ENCODE results near the gene CDH2.

The CDH2 gene

DNA sequence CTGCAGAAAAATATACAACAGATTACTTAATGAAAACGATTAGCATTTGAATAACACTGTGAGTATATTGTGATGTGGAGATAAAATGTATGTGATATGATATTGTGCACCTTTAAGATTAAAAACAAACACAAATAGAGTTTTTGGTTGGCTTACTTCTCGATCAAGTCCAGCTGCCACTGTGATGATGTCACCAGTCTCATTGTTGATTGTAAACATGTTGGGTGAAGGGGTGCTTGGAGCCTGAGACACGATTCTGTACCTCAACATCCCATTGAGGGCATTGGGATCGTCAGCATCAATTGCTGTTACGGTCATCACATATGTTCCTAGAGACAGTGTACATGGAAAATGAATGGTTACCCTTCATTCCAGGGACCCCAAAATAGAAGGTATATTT lies 174.1 kb downstream of the CDH2 start:
- no peak for DNase-seq (ENCODE audit: extremely low read depth in 1 of 2, low read depth in 1 of 2)

DNA sequence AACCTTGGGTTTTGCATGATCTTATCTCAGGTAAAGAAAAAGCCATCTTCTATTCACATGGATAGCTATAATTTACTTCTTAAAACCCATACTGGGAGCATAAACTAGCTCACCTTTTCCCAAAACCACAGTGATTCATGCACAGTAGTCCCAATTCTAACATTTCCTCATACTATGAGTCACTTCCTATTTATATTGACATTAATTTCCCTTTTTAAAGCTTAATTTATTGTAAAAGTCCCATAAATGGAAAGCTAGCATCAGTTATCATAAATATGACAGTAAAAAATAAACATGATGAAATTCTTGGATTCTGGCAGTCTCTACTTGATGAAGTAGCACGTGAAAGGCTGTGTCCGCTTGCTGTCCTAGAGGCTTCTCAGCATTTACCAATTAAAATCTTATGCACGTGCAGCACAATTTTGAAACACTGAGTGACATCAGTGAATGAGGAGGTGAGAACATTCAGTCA lies 180.1 kb downstream of the CDH2 start:
- no peak for DNase-seq (ENCODE audit: extremely low read depth in 1 of 2, low read depth in 1 of 2)

DNA sequence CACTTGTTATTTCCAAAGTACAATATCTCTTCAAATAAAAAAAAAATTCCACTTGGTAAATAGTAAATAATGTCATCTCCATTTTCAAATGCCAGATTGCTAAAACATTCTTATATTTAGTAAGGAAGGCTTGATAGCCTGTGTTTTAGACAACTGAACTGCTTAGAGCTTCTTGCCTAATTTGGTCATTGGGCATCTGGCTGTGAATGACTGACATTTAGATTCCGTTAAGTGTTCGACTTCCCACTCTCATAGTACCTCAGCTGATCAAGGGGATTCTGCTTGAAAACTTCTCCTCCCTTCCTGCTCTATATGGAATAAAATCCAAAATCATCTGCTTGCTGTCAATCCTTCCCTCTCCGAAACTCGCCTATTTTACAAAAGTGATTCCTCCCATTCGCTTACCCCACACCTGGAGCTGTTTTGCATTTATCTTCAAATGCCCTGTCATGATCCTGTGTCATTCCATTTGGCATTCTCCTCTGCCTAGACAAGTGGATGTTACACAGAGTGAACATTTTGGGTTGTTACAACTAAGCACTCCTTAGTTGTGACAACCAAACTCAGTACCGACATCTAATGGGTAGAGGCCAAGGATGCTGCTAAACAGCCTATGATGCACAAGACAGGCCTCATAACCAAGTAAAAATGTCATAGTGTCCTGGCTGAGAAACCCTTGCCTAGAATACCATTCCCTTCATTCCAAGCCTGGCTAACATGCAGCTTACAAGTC lies 181.0 kb downstream of the CDH2 start:
- no peak for DNase-seq (ENCODE audit: extremely low read depth in 1 of 2, low read depth in 1 of 2)

- DNase-seq (ENCODE audit: extremely low read depth in 1 of 2, low read depth in 1 of 2), result no peak
Observed at GRCh38 chr18:27994571-27994970, 182.4 kb downstream of the CDH2 start.

- DNase-seq (ENCODE audit: extremely low read depth in 1 of 2, low read depth in 1 of 2), result no peak
Observed at GRCh38 chr18:27991391-27991790, 185.5 kb downstream of the CDH2 start.

DNA sequence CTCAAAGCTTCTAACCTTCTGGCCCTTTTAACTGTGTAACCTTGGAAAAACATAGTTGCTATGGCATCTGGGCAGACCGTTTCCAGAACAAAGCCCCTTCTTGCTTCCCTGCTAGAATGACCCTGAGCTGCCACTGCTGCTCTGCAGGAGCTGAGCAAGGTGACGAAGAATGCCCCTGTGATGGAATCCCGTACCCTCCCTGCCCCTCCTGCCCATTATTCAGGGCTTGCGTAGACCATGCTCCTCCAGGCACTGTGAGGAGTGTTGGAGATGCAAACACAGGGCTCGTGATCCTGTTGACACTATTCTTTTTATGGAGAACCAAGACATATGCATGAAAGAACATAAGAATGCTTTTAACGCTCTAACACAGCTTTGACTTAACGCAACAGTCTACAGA lies 191.1 kb downstream of the CDH2 start:
- DNase-seq (ENCODE audit: extremely low read depth in 1 of 2, low read depth in 1 of 2), result no peak

DNA sequence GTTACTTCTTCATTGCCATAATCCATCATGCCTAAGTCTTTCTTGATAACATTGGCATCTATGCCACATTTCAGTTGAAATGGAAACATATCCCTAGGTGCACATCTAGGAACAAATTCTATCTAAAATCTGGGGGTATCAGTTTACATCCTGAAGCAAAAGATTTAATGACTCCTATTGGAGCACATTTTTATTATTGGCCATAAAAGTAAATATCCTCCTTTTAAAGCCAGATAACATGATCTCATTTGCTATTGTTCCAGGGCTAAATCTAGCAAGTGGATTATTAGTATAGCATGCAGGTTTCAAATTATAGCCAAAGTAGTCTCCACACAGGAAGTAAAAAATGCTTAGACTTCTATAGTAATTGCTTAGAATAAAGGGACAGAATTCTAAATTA lies 193.2 kb downstream of the CDH2 start:
- DNase-seq (ENCODE audit: extremely low read depth in 1 of 2, low read depth in 1 of 2), result no peak

GRCh38 chr18:27976806-27977408 lies 200.0 kb downstream of the CDH2 start:
- no peak for DNase-seq (ENCODE audit: extremely low read depth in 1 of 2, low read depth in 1 of 2)

GRCh38 chr18:27970321-27970720 lies 206.6 kb downstream of the CDH2 start:
- DNase-seq (ENCODE audit: extremely low read depth in 1 of 2, low read depth in 1 of 2), result no peak

DNA sequence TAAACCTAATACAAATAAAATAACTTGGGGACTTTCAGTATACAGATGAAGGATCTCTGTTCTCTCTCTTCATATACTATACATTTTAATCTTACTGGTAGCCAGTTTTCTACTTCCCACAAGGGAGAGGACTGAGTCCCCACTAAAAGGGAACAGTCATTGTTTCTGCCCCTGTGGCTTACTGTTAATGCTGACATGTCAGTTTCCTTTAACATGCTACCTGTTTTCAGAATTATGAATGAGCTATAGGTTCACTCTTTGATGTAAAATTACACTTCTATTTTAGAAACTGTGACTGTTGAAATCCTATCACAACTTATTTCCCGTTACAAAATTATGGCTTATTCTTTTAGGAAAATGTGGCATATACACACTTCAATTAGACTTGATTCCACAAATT lies 207.7 kb downstream of the CDH2 start:
- no peak for DNase-seq (ENCODE audit: extremely low read depth in 1 of 2, low read depth in 1 of 2)

GRCh38 chr18:27967913-27968824 lies 208.8 kb downstream of the CDH2 start:
- no peak for DNase-seq (ENCODE audit: extremely low read depth in 1 of 2, low read depth in 1 of 2)

DNA sequence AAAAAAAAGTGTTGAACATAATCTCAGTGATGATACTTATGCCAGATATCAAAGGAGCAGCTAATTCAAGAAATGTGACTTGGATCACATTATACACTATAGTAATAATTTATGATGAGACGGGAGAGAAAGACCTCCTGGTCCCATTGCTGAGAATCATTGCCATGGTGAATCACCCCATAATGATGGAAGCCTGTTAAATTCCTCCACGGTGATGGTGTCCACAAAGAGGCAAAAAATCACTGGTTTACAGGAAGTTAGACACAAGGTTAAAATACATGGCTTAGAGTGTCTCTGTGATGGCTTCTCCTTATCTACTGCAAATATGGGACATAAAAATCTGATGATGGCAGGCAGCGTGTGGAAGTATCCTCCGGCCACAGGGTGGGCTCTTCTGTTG lies 210.0 kb downstream of the CDH2 start:
- no peak for DNase-seq (ENCODE audit: extremely low read depth in 1 of 2, low read depth in 1 of 2)

- no peak for DNase-seq (ENCODE audit: extremely low read depth in 1 of 2, low read depth in 1 of 2)
Observed at GRCh38 chr18:27964811-27965210, 212.1 kb downstream of the CDH2 start.

GRCh38 chr18:27959101-27959500 lies 217.8 kb downstream of the CDH2 start:
- DNase-seq (ENCODE audit: extremely low read depth in 1 of 2, low read depth in 1 of 2), result no peak

DNA sequence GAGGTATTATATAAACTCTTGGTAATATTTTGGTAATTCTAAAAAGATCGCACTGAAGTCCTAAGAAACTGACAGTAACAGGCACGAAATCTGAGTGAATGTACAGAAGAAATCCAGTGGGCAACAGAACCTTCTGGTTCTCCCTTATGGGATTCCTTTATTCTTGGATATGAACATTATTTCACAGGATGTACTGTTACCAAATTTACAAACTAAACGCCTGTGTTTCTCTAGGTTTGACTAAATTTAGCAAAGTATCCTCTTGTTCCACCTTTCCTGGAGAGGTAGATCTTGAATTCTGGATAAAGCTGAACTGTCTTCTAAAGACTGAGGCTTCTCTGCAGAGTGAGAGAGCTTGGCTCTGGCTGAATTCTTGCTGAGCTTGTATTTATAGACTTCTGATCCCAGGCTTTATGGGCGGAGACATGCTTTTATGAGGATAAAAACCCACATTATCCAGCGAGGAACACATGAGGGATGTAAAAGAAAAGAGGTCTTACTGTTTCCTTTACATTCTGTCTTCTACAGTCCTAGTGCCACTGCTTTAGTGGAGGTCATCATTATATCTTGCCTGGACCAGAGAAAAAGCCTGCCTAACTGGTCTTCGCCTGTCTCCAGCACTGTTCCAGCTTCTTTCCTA lies 220.8 kb downstream of the CDH2 start:
- no peak for DNase-seq (ENCODE audit: extremely low read depth in 1 of 2, low read depth in 1 of 2)

DNA sequence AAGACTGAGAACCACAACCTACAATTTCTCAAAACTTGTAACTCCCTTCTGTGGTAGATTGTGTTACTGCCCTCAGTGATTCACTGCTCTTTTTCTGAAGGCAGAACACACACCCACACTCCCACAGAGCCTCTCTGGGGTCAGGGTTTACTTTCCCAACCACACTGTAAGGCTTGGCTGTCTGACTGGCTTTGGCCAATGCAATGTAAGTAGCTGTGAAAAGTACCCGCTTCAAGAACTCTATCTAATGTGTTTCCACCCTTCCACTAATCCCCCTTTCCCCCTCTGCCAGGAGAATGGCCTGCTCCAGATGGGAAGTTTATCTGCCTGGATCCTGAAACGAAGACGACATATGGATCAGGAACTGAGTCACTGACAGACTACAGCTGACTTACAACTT lies 222.7 kb downstream of the CDH2 start:
- DNase-seq (ENCODE audit: extremely low read depth in 1 of 2, low read depth in 1 of 2), result no peak

DNA sequence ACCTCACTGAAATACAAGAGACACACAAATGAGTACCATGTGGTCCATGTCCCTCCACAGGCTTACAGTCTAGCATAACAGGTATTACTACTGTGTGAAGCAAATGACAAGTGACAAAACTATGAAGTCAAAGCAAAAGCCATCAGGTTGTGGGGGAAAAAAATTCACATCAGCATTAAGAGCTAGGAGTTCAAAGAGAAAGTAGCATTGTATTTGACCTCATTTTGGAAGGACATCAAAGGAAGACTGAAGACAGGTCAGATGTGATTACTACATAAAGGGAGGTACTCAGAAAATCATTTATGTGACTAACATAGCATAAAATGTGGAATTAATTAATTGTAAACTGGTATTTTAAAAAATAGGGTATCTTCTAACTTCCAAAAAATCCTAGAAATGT lies 224.2 kb downstream of the CDH2 start:
- no peak for DNase-seq (ENCODE audit: extremely low read depth in 1 of 2, low read depth in 1 of 2)

- no peak for DNase-seq (ENCODE audit: extremely low read depth in 1 of 2, low read depth in 1 of 2)
Observed at GRCh38 chr18:27950648-27951228, 226.2 kb downstream of the CDH2 start.

- no peak for DNase-seq (ENCODE audit: extremely low read depth in 1 of 2, low read depth in 1 of 2)
Observed at GRCh38 chr18:27948986-27949385, 227.9 kb downstream of the CDH2 start.

GRCh38 chr18:27942706-27943105 lies 234.2 kb downstream of the CDH2 start:
- no peak for DNase-seq (ENCODE audit: extremely low read depth in 1 of 2, low read depth in 1 of 2)

DNA sequence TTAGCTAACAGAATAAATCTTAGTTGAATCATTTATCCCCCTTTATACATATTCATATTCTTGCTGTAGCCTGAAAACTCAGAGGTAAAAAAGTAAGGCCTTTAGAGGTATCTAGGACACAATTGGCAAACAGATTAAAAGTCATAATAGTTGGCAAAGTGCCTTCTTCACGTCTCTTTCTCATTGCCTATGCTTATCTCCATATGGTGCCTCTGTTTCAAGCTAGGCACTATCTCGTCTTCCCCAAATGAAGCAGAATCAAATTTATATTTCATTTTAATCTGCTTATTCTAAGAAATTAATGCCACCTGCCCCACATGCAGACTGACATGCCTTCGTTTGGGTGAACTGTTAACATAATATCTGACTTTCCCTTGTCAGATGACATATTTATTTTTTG lies 245.4 kb downstream of the CDH2 start:
- DNase-seq (ENCODE audit: extremely low read depth in 1 of 2, low read depth in 1 of 2), result no peak
